ENCODE measurements around the gene MCM5. TPM values are rescaled to one million over a fixed set of nuclear protein-coding genes. Genes with fewer than 3 reads are reported as not detected.

MCM5 gene
- total and polyA plus RNA-seq, 2 of the 13 experiments (the other 11 are each of a cell fraction or from before 2014, with no cell fraction given): 40.2 to 93.5 TPM

GRCh38 chr22:35430897-35431322 lies 31.0 kb downstream of the MCM5 start (continued):
- no peak for TF ChIP-seq ZBTB46 (CRISPR knock-in tag; IDR thresholded peaks at IDR 0.05; ENCODE audit: borderline replicate concordance)
- TF ChIP-seq RBM39 (IDR thresholded peaks at IDR 0.05; ENCODE audit: low read depth, low read length, poor library complexity, severe bottlenecking): no peak
- TF ChIP-seq ZNF207 (IDR thresholded peaks at IDR 0.05; ENCODE audit: borderline replicate concordance): no peak
- TF ChIP-seq PRDM10 (CRISPR knock-in tag; IDR thresholded peaks at IDR 0.05; ENCODE audit: low read depth): no peak
- no peak for TF ChIP-seq DDIT3 (CRISPR knock-in tag; IDR thresholded peaks at IDR 0.05)
- no peak for TF ChIP-seq FOXA1 (IDR thresholded peaks at IDR 0.05)
- TF ChIP-seq FOXA1 (CRISPR knock-in tag; IDR thresholded peaks at IDR 0.05): no peak
- peak; percentile 49 for TF ChIP-seq XRCC5 (optimal IDR thresholded peaks at IDR 0.05; ENCODE audit: low read length)
- peak; percentile 88 for TF ChIP-seq CTCF (CRISPR knock-in tag; IDR thresholded peaks at IDR 0.05)
- no peak for TF ChIP-seq MLLT10 (CRISPR knock-in tag; IDR thresholded peaks at IDR 0.05)
- TF ChIP-seq JUND (CRISPR knock-in tag; IDR thresholded peaks at IDR 0.05): no peak
- TF ChIP-seq ZNF225 (CRISPR knock-in tag; IDR thresholded peaks at IDR 0.05): no peak
- TF ChIP-seq GRHL1 (CRISPR knock-in tag; conservative IDR thresholded peaks at IDR 0.05): no peak
- TF ChIP-seq MNT (IDR thresholded peaks at IDR 0.05): no peak
- no peak for TF ChIP-seq ZNF10 (CRISPR knock-in tag; IDR thresholded peaks at IDR 0.05; ENCODE audit: borderline replicate concordance, low read depth)
- peak; percentile 24 for TF ChIP-seq YY1 (IDR thresholded peaks at IDR 0.05; ENCODE audit: insufficient read depth, insufficient replicate concordance, low read depth, low read length)

Data from HepG2 (cell line).